ENCODE data around the gene ROGDI. TPM values are rescaled to one million over a fixed set of nuclear protein-coding genes. Genes with fewer than 3 reads are reported as not detected.

ROGDI gene
- total and polyA plus RNA-seq, 9 of the 15 experiments (the other 6 are each of a cell fraction or from before 2014, with no cell fraction given): 0.97 to 37.3 (median 16.5) TPM

GRCh38 chr16:4787627-4788482 lies 14.6 kb downstream of the ROGDI start, which contains the start of gene SEPTIN12:
Gene SEPTIN12 (minus strand): TSS chr16:4788345. CDS start chr16:4787645, 700 bp downstream.
- peak within 1 kb of the TSS; percentile 63 for H2AFZ ChIP-seq (ENCODE audit: low read depth, low read length)
- intact Hi-C loops (cut with micrococcal nuclease): no loop called here
- no peaks in the 10 kb centered on the region for H3K9me1 ChIP-seq (ENCODE audit: control insufficient read depth, insufficient read depth, low read length)
- 0 out of 2 replicates have a peak within 1 kb of the TSS, but pooled peaks have one; percentile 0 for H3K4me2 ChIP-seq (ENCODE audit: insufficient read depth, low read length)
- H3K27ac ChIP-seq (ENCODE audit: extremely low read depth, low read depth, low read length): peak within 1 kb of the TSS; percentile 51; the same call in 2 of the 3 replicates
- no peaks in the 10 kb centered on the region for H3K36me3 ChIP-seq (ENCODE audit: control insufficient read depth, insufficient read depth, low read length)
- DNase-seq (ENCODE audit: extremely low read depth in 1 of 4, low spot score in 3 of 4) (peak in 1 of 4 experiments; percentile 28), ATAC-seq (peak; percentile 52), FAIRE-seq (no peak)
- H3K27me3 ChIP-seq (ENCODE audit: control insufficient read depth in 2 of 2, insufficient read depth in 2 of 2, low read length in 2 of 2): no peaks in the 10 kb centered on the region
- H4K20me1 ChIP-seq (replicated peaks; ENCODE audit: control insufficient read depth, insufficient read depth, low read length): no peaks in the 10 kb centered on the region
- H3K79me2 ChIP-seq (ENCODE audit: control insufficient read depth, insufficient read depth, low read length): no peaks in the 10 kb centered on the region
- H3K9ac ChIP-seq (ENCODE audit: insufficient read depth in 1 of 2, low read depth in 2 of 2, low read length in 2 of 2): peak within 1 kb of the TSS in 1 of 2 experiments; percentile 76; a peak in 2 of 4 replicates
- WGBS (ENCODE audit: insufficient coverage, low coverage, missing lambda C conversion rate): 71% methylated on average over 9 of the region's 14 CpGs
- ChIA-PET CTCF (ENCODE audit: low intra/inter-chr PET ratio) (no interaction called here), POLR2A (interaction anchor here (0.6 to 1.7 kb wide), 5 partner anchors 10 to 567 kb away, joined by 3 to 4 read pairs (median 4); partner anchors contain the start of genes ANKS3, DNAAF8 and ROGDI)
- H3K4me1 ChIP-seq (replicated peaks in 1 of 2; ENCODE audit: control insufficient read depth in 2 of 2, insufficient read depth in 2 of 2, low read length in 2 of 2): peaks cover 19 to 38% of the 10 kb centered on the region in 2 experiments; a peak in 4 of 5 replicates
- no TSS peak for BruUV-seq (replicated peaks)
- no peaks in the 10 kb centered on the region for H3K9me3 ChIP-seq (replicated peaks; ENCODE audit: control insufficient read depth, insufficient read depth, low read depth, low read length)
- TF ChIP-seq HMBOX1 (IDR thresholded peaks at IDR 0.05) (0 out of 2 replicates have a peak, but pooled peaks have one; percentile 6), CSDE1 (IDR thresholded peaks at IDR 0.05) (no peak), CTCF (IDR thresholded peaks at IDR 0.05 in 2 of 3, conservative IDR thresholded peaks at IDR 0.05 in 1 of 3; ENCODE audit: insufficient read depth in 2 of 3, low read depth in 1 of 3, low read length in 3 of 3) (peak in 1 of 3 experiments; percentile 21; a peak in 1 of 6 replicates), ZBTB7A (IDR thresholded peaks at IDR 0.05; ENCODE audit: borderline replicate concordance, control insufficient read depth, low read depth, low read length) (peak; percentile 53; the same call in 1 of the 2 replicates)
- in situ Hi-C loops (cut with MboI): no loop called here
- H3K4me3 ChIP-seq: no peak within 1 kb of the TSS

Measured in K562 (cell line).